D721Med (cell line): ENCODE results near the gene GNL2.

ENCODE experiments used
- DNase-seq: peaks from one replicate; pipeline ENCODE4 v3.0.0; 2011; ENCODE audit warnings: low spot score; ENCODE audit not compliant: insufficient read length
- FAIRE-seq: peaks from 2 replicates; lab custom pipeline; 2011; peaks lifted over from hg19 to GRCh38; lab: Jason Lieb, UNC
- TF ChIP-seq, protein P1 (sequence below): IDR thresholded peaks from 2 replicates; pipeline ENCODE4 v1.5.1; 2012; ENCODE audit warnings: mild to moderate bottlenecking, control low read depth; ENCODE audit not compliant: insufficient read depth; ENCODE audit errors: missing control alignments

Gene GNL2

GRCh38 chr1:37622131-37622530 is 26.4 kb upstream of the GNL2 start:
- no peak for FAIRE-seq
- TF ChIP-seq, protein P1, sequence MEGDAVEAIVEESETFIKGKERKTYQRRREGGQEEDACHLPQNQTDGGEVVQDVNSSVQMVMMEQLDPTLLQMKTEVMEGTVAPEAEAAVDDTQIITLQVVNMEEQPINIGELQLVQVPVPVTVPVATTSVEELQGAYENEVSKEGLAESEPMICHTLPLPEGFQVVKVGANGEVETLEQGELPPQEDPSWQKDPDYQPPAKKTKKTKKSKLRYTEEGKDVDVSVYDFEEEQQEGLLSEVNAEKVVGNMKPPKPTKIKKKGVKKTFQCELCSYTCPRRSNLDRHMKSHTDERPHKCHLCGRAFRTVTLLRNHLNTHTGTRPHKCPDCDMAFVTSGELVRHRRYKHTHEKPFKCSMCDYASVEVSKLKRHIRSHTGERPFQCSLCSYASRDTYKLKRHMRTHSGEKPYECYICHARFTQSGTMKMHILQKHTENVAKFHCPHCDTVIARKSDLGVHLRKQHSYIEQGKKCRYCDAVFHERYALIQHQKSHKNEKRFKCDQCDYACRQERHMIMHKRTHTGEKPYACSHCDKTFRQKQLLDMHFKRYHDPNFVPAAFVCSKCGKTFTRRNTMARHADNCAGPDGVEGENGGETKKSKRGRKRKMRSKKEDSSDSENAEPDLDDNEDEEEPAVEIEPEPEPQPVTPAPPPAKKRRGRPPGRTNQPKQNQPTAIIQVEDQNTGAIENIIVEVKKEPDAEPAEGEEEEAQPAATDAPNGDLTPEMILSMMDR = no peak
- DNase-seq = no peak

DNA sequence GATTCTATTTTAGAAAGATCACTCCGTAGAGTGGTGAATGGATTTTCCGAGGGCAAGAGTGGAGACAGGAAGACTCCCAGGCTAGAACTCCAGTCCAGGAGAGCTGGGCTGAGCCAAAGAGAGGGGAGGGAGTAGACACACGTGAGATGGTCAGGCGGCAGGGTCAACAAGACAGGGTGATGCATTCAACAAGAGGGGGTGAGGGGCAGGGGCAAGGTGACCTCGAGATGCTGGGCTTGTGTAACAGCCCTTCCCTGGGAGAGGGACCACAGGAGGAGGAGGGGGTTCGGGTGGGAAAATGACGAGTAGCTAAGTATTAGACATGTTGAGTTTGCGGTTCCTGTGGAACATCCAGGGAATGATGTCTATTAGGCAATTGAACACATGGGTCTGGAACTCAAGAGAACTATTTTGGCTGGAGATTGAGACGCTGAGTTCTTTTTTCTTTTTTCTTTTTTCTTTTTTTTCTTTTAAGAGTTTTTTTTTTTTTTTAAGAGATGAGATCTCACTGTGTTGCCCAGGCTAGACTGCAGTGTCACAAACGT is 25.7 kb upstream of the GNL2 start:
- DNase-seq (no peak), FAIRE-seq (no peak)
- TF ChIP-seq, protein P1 = no peak

DNA sequence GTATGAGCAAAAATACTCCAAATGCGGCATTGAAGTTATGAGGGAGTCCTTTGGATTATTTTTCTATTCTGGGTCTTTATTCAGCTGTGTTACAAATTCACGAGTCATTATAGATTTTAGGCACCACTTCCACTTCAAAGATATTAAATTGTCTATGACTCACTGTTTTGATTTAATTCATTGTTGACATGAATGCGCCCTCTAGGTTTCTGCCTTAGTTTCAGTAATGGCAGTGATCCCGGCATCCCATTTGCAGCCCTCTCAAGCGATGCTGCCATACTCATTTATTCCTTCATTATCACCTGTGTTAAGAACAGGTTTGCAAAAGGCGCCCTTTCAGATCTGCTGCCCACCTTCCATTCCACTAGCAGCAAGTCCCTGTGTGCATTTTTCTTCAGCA is 25.0 kb upstream of the GNL2 start:
- FAIRE-seq = no peak
- no peak for DNase-seq
- TF ChIP-seq, protein P1 = no peak

DNA sequence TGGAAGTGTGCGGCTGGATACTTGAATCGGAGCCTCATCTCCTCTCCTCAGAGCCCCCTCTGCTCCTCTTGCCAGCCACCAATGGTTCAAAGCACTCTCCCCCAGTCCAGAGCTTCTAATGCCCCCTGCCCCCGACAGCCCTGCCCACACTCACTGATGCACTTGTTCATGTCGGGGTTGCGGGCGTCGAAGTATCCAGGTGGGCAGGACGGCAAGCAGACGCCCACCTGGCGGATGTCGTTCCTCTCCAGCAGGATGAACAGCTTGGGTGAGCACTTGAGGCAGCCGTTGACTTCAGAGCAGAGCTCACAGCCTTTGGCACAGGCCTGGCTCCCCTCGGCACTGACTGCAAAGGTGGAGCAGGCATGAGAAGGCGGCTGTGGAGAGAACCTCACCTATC is 20.6 kb upstream of the GNL2 start:
- no peak for FAIRE-seq
- DNase-seq = no peak
- TF ChIP-seq, protein P1 = no peak

DNA sequence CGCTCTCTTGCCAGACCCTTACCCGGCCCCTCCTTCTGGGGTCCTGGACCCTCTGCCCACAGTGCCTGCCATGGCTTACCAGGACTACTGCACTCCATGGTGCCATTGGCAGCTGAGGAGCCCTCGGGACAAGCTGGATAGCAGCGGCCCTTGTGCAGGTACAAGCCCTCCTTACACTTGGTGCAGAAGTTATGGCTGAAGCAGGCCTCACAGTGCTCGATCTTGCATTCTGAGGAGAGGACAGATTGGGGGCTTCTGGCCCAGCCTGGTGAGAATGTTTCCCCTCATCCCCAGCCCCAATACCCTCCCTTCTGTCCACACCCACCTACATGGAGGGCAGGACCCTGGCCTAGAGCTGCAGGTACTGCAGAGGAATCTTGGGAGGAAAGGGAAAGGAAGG is 18.4 kb upstream of the GNL2 start:
- no peak for FAIRE-seq
- TF ChIP-seq, protein P1 = no peak
- no peak for DNase-seq

GRCh38 chr1:37612186-37612585 is 16.4 kb upstream of the GNL2 start:
- FAIRE-seq = no peak
- DNase-seq = no peak
- TF ChIP-seq, protein P1 = no peak

- FAIRE-seq (no peak), DNase-seq (no peak)
- TF ChIP-seq, protein P1 = no peak
These were observed 14.3 kb upstream of the GNL2 start for GRCh38 chr1:37609994-37610393.
